Measurements from ENCODE around the gene RPE.

Gene RPE

GRCh38 chr2:210002158-210003157, at the start of gene RPE:
Gene RPE (plus strand): TSS chr2:210002638. CDS start chr2:210002662, 24 bp downstream.
- TF ChIP-seq CTCF (IDR thresholded peaks at IDR 0.05): no peak

GRCh38 chr2:209956271-209956670, 46.2 kb upstream of the RPE start:
- no peak for TF ChIP-seq CTCF (IDR thresholded peaks at IDR 0.05)

- no peak for TF ChIP-seq CTCF (IDR thresholded peaks at IDR 0.05)
Measured at GRCh38 chr2:209958016-209958415, 44.4 kb upstream of the RPE start.

GRCh38 chr2:209960045-209960444, 42.4 kb upstream of the RPE start:
- TF ChIP-seq CTCF (IDR thresholded peaks at IDR 0.05): no peak

GRCh38 chr2:209960676-209961630, 41.5 kb upstream of the RPE start:
- peak; percentile 67 for TF ChIP-seq CTCF (IDR thresholded peaks at IDR 0.05)

GRCh38 chr2:209965723-209966122, 36.7 kb upstream of the RPE start:
- TF ChIP-seq CTCF (IDR thresholded peaks at IDR 0.05): no peak

- TF ChIP-seq CTCF (IDR thresholded peaks at IDR 0.05): no peak
Measured at GRCh38 chr2:209969692-209970091, 32.7 kb upstream of the RPE start.

Measured in LNCAP (cell line).